Measurements from ENCODE around the gene DNAJC3.

GRCh38 chr13:95734124-95734523 lies 57.2 kb downstream of the DNAJC3 start:
- no peak for TF ChIP-seq CTCF (optimal IDR thresholded peaks at IDR 0.05 in 1 of 3, IDR thresholded peaks at IDR 0.05 in 1 of 3, conservative IDR thresholded peaks at IDR 0.05 in 1 of 3; ENCODE audit: extremely low read depth in 1 of 3, insufficient read depth in 2 of 3, low read length in 3 of 3)
- no peak for TF ChIP-seq EZH2 (IDR thresholded peaks at IDR 0.05; ENCODE audit: low read length)
